ENCODE data around the gene RWDD1.

Gene RWDD1

GRCh38 chr6:116586276-116586675 lies 15.0 kb downstream of the RWDD1 start:
- TF ChIP-seq TAF1 (IDR thresholded peaks at IDR 0.05; ENCODE audit: borderline replicate concordance, insufficient read depth, low read length) = no peak
- no peak for TF ChIP-seq REST (IDR thresholded peaks at IDR 0.05; ENCODE audit: insufficient read depth in 1 of 2, low read depth in 2 of 2, low read length in 2 of 2)
- TF ChIP-seq SIN3A (IDR thresholded peaks at IDR 0.05; ENCODE audit: borderline replicate concordance, insufficient read depth, low read length) = no peak
- no peak for TF ChIP-seq POLR2AphosphoS5 (IDR thresholded peaks at IDR 0.05; ENCODE audit: low read depth, low read length)
- no peak for TF ChIP-seq FOXP2 (optimal IDR thresholded peaks at IDR 0.05; ENCODE audit: borderline replicate concordance, extremely low read depth, extremely low read length, insufficient read depth)

GRCh38 chr6:116586738-116587137 lies 15.4 kb downstream of the RWDD1 start:
- TF ChIP-seq TAF1 (IDR thresholded peaks at IDR 0.05; ENCODE audit: borderline replicate concordance, insufficient read depth, low read length) (no peak), REST (IDR thresholded peaks at IDR 0.05; ENCODE audit: insufficient read depth in 1 of 2, low read depth in 2 of 2, low read length in 2 of 2) (no peak), POLR2AphosphoS5 (IDR thresholded peaks at IDR 0.05; ENCODE audit: low read depth, low read length) (no peak), FOXP2 (optimal IDR thresholded peaks at IDR 0.05; ENCODE audit: borderline replicate concordance, extremely low read depth, extremely low read length, insufficient read depth) (no peak), SIN3A (IDR thresholded peaks at IDR 0.05; ENCODE audit: borderline replicate concordance, insufficient read depth, low read length) (no peak)

- TF ChIP-seq REST (IDR thresholded peaks at IDR 0.05; ENCODE audit: insufficient read depth in 1 of 2, low read depth in 2 of 2, low read length in 2 of 2) = no peak
These were observed 23.9 kb downstream of the RWDD1 start for GRCh38 chr6:116595247-116595646.

- peak; percentile 89 to 97 for TF ChIP-seq REST (IDR thresholded peaks at IDR 0.05; ENCODE audit: insufficient read depth in 1 of 2, low read depth in 2 of 2, low read length in 2 of 2)
- no peak for TF ChIP-seq SIN3A (IDR thresholded peaks at IDR 0.05; ENCODE audit: borderline replicate concordance, insufficient read depth, low read length)
These were observed 25.5 kb downstream of the RWDD1 start for GRCh38 chr6:116596815-116597214.

GRCh38 chr6:116605935-116606334 lies 34.6 kb downstream of the RWDD1 start:
- TF ChIP-seq FOXP2 (optimal IDR thresholded peaks at IDR 0.05; ENCODE audit: borderline replicate concordance, extremely low read depth, extremely low read length, insufficient read depth) = no peak
- no peak for TF ChIP-seq REST (IDR thresholded peaks at IDR 0.05; ENCODE audit: insufficient read depth in 1 of 2, low read depth in 2 of 2, low read length in 2 of 2)
- TF ChIP-seq POLR2AphosphoS5 (IDR thresholded peaks at IDR 0.05; ENCODE audit: low read depth, low read length) = no peak
- no peak for TF ChIP-seq SIN3A (IDR thresholded peaks at IDR 0.05; ENCODE audit: borderline replicate concordance, insufficient read depth, low read length)
- no peak for TF ChIP-seq TAF1 (IDR thresholded peaks at IDR 0.05; ENCODE audit: borderline replicate concordance, insufficient read depth, low read length)

All from PFSK-1 (cell line).